Activated T-cell treated with anti-CD3 and anti-CD28 coated beads for 24 hours (primary cell): ENCODE results near the gene FAM83F.
"Not testable (repeated sequence)": the region's sequence is repeated elsewhere in the genome, so short reads cannot be mapped to it uniquely, and the experiment has no call there.

Source experiments
- DNase-seq: peaks from one replicate; pipeline ENCODE4 v3.0.0-alpha.2; 2020; ENCODE audit warnings: low read depth

Gene FAM83F

GRCh38 chr22:39994566-39995392 lies at the start of gene FAM83F:
TSS of gene FAM83F (plus strand) at chr22:39994954. CDS start at chr22:39995043, 89 bp downstream.
- peak; percentile 4 for DNase-seq

- no peak for DNase-seq
These were observed 48.6 kb upstream of the FAM83F start for GRCh38 chr22:39946126-39946502.

GRCh38 chr22:39946503-39947219 lies 48.1 kb upstream of the FAM83F start:
- DNase-seq: no peak

- no peak for DNase-seq
These were observed 47.2 kb upstream of the FAM83F start for GRCh38 chr22:39947220-39948216.

- no peak for DNase-seq
These were observed 44.6 kb upstream of the FAM83F start for GRCh38 chr22:39949964-39950737.

GRCh38 chr22:39951603-39952293 lies 43.0 kb upstream of the FAM83F start:
- not testable (repeated sequence) for DNase-seq

GRCh38 chr22:39952347-39952746 lies 42.4 kb upstream of the FAM83F start:
- DNase-seq: no peak

GRCh38 chr22:39953101-39953500 lies 41.7 kb upstream of the FAM83F start:
- no peak for DNase-seq

GRCh38 chr22:39954584-39955055 lies 40.1 kb upstream of the FAM83F start:
- DNase-seq: no peak

GRCh38 chr22:39955675-39956074 lies 39.1 kb upstream of the FAM83F start:
- DNase-seq: no peak

- DNase-seq: no peak
These were observed 37.7 kb upstream of the FAM83F start for GRCh38 chr22:39956932-39957664.

- no peak for DNase-seq
These were observed 36.6 kb upstream of the FAM83F start for GRCh38 chr22:39958009-39958711.

GRCh38 chr22:39958949-39959639 lies 35.7 kb upstream of the FAM83F start:
- no peak for DNase-seq

GRCh38 chr22:39959640-39960447 lies 34.9 kb upstream of the FAM83F start, which contains the start of gene TMA7B:
TSS of gene TMA7B (plus strand) at chr22:39960397. CDS start at chr22:39964375, 3,978 bp downstream.
- DNase-seq: no peak

- DNase-seq: peak; percentile 65
These were observed 33.7 kb upstream of the FAM83F start for GRCh38 chr22:39960791-39961746.

- DNase-seq: no peak
These were observed 32.7 kb upstream of the FAM83F start for GRCh38 chr22:39962071-39962470.
